GM18508 (cell line): Measurements from ENCODE around the gene GGACT.

Source experiments
- ATAC-seq: cut with Tn5 transposase; IDR thresholded peaks from one replicate; pipeline ENCODE4 v1.9.1; 2021; ENCODE audit warnings: moderate number of reproducible peaks; ENCODE audit not compliant: insufficient read depth, unreplicated experiment

Gene GGACT

GRCh38 chr13:100518394-100519062 lies 70.1 kb downstream of the GGACT start:
- ATAC-seq: no peak

- ATAC-seq: no peak
These were observed 70.9 kb downstream of the GGACT start for GRCh38 chr13:100517728-100518127.

DNA sequence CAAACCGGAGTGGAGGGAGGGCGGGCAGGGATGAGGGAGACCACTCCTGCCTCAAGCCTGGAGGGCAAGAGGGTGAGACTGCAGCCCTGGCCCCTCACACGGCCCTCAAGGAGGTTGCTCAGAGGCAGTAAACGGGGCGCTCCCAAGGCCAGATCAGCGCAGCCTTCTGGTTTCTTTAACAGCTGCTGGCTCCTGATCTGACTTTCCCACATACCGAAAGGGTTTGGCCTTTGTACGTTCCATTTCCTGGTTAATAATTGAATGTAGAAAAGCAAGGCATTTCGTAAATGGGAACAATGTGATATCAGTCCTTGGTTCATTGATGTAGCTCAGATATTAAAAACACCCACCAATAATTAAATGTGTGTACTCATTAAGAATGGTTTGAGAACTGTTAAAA lies 71.5 kb downstream of the GGACT start:
- no peak for ATAC-seq

GRCh38 chr13:100515410-100515800 lies 73.2 kb downstream of the GGACT start:
- ATAC-seq: no peak

DNA sequence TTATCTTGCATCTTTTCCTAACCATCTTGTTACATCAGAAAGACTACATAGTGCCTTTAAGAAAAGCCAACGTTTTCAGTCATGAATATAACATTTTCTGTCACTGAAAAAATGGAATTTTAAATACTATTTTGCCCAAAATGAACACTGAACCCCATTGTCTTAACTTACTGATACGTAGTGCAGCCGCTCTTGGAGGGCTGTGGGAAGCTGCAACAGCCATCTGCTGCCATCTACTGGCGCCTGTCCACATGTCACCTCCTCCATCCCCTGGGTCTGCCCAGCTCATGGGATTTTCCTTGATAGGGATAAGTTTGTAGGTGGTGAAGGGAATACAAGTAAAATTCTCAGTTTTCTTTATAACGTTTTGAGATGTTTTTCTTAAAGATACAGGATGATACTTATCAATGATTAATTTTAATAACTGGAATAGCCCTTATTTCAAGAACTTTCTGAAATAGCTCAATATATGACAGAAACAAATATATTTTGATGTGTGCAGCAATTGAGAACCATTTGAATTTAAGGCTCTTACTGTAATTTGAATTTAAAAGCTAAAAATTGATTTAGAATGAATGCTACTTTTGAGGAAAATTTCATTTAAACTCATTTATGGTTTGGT lies 73.7 kb downstream of the GGACT start:
- ATAC-seq: peak; percentile 90

GRCh38 chr13:100513987-100514670 lies 74.5 kb downstream of the GGACT start:
- ATAC-seq: no peak

- no peak for ATAC-seq
These were observed 75.4 kb downstream of the GGACT start for GRCh38 chr13:100513171-100513570.

- ATAC-seq: no peak
These were observed 76.2 kb downstream of the GGACT start for GRCh38 chr13:100512422-100512821.

GRCh38 chr13:100511466-100511865 lies 77.1 kb downstream of the GGACT start:
- ATAC-seq: no peak

DNA sequence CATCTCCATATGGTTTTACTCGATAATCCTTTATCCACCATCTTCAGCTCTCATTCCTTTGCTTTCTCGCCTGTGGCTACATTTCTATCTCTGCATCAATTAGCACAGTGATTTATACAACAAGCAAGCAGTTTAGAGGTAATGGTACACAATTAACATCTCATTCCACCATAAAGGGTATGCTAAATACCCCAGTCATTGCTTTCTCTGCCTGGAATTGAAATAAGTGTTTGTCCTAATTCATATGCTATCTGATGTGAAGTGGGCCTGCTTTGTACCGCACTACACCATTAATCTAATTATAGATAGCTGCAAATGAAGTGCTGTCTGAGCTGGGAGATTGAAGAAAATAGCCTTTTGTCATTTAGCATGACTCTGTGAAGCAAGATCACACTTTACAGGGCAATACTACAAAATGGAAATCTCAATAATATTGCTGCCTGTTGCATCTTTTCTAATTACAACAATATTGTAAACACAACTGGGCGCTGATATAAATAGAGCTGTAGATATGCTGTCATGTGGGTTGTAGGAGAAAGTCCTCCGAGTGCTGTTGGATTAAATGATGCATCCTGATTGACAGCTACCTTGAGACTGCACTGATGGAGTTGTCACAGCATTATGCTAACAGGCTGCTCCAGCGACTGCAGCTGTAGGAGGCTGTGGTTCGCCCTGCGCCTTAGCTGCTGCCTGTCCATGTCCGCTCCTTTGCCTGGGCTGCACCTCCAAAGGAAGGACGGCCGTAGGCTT lies 78.2 kb downstream of the GGACT start:
- no peak for ATAC-seq

- no peak for ATAC-seq
These were observed 79.6 kb downstream of the GGACT start for GRCh38 chr13:100508996-100509395.

DNA sequence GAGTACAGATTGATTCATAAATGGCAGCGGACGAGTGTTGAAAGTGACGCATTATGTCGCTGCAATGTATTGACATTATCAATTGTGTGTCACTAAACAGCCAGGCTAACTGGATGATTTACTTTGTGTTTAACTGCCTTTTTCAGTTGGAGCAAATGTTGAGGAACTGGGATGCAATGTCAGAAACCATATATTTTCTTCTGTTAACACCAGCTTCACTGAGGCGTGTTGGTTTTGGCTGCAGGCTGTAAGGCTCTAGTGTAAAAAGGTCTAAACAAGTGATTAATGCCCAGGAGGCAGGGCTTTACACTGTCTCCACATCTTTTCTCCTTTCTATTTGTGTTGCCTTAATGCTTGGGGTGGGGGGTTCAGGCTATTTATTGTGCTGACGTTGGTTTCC lies 80.1 kb downstream of the GGACT start:
- ATAC-seq: no peak

GRCh38 chr13:100506600-100507422 lies 81.8 kb downstream of the GGACT start:
- no peak for ATAC-seq

DNA sequence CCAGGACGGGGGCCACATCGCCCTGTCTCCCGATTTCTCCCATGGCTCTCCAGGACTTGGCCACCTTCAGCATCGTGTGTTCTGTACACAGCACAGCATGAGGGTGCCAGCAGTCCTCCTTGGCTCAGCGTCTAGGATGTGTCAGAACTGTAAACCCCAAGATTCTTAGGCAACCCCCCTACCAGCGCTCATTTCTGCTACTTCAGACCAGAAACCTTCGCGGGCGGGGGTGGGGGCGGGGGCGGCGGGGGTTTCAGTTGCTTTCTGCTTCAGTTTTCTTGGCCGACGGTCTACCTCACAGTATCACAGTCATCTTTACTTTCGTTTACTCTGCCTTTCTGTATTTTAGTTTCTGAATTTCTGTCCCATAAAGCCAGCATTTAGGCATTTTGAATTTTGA lies 82.4 kb downstream of the GGACT start:
- no peak for ATAC-seq

DNA sequence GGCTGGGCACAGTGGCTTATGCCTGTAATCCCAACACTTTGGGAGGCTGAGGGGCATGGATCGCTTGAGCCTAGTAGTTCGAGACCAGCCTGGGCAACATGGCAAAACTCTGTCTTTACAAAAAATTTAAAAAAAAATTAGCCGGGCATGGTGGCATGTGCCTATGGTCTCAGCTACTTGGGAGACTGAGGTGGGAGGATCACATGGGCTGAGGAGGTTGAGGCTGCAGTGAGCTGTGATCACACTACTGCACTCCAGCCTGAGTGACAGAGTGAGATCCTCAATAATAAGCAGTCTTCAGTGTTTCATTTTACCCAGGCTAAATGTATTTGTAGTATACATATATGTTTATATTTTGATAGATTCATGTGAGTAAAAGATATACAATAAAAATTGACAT lies 85.0 kb downstream of the GGACT start:
- ATAC-seq: no peak

DNA sequence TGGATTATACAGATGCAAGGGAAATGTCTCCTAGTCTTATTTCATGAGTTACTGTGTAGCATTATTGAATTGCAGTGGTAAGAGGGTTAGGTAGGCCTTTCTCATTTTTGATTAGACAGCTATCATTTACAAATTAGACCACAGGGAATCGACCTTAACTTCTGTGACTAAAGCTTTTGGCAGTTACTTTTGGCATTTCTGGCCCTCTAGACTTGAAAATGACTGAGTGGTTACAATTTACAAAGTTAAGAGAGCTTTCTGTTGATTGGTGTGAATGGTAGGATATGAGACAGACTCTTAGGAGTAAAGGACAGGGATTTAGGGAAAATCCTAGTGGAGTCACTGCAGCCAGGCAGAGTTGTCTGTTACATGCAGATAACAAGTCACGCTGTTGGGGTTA lies 86.1 kb downstream of the GGACT start:
- no peak for ATAC-seq

- no peak for ATAC-seq
These were observed 91.2 kb downstream of the GGACT start for GRCh38 chr13:100497389-100497788.

GRCh38 chr13:100495455-100495854 lies 93.1 kb downstream of the GGACT start:
- no peak for ATAC-seq

- ATAC-seq: no peak
These were observed 95.2 kb downstream of the GGACT start for GRCh38 chr13:100493418-100493817.

DNA sequence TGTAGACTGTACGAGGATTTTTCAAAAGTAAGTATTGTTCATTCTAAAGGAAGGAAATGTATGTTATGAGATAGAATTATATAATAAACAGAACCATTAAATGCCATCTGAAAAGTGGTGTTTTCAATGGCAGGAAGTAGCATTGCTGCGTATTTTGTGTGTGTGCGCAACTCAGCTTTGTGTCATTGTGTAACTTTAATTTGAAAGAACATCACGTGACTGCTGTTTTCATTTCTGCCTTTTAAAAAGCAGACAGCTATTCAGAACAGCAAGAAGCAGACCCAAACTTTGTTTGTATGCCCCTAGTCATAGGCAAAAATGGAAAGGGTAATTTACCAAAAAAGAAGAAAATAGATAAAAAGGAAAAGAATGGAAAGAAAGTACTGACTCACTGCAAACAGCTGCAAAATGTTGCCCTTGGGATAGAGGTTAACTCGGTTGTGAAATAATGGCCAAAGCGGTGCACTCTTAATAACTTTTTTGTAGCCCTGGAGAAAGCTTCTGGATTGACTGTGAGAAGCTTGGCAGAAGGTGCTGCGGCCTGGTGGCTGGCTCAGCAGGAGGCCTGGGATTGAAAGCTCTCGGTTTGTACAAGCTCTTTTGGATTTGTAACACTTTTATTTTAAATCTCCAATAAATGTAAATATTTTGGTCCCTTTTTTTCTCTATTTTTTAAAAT lies 97.3 kb downstream of the GGACT start:
- ATAC-seq: no peak
